Measurements from ENCODE around the gene NOTCH3.

The NOTCH3 gene

GRCh38 chr19:15200553-15201364 lies at the start of gene NOTCH3:
NOTCH3 (minus strand) TSS chr19:15200995; CDS start chr19:15200905, 90 bp downstream.
- DNase-seq (ENCODE audit: low read depth in 2 of 2) = no peak

DNA sequence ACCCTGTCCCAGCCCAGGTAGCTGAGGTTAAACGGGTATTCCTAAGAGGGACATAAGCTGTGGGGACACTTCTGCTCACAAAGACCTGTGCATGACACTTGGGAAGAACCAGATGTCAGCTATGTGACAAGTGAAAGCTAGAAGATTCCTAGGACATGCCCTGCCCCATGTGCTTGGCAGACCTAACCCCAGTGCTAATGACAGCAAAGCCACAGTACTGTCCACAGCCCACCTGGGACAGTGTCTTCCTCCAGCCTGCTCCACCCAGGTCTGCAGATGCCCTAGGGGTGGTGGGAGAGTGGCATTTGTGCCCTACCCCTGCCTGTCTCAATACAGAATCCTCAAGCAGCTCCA lies 49.8 kb upstream of the NOTCH3 start:
- no peak for DNase-seq (ENCODE audit: low read depth in 2 of 2)

- no peak for DNase-seq (ENCODE audit: low read depth in 2 of 2)
Observed at GRCh38 chr19:15249972-15250639, 49.3 kb upstream of the NOTCH3 start.

DNA sequence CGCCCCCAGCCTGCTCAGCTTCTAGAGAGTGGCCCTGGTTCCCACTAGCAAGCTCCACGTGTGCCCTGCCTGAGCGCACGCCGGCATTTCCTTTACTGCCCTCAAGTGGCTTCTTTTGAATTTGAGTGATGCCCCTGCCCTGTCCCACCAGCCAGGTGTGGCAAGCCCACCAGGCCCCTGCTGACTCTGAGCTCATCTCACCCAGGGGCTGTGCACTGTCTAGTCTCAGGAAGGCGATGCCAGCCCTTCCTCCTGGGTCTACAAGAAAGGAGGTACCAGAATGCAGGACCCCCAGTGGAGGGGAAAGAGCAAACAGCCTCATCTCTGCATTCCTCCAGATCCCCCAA lies 48.7 kb upstream of the NOTCH3 start:
- DNase-seq (ENCODE audit: low read depth in 2 of 2) = no peak

GRCh38 chr19:15248648-15249527 lies 48.1 kb upstream of the NOTCH3 start:
- DNase-seq (ENCODE audit: low read depth in 2 of 2) = no peak

DNA sequence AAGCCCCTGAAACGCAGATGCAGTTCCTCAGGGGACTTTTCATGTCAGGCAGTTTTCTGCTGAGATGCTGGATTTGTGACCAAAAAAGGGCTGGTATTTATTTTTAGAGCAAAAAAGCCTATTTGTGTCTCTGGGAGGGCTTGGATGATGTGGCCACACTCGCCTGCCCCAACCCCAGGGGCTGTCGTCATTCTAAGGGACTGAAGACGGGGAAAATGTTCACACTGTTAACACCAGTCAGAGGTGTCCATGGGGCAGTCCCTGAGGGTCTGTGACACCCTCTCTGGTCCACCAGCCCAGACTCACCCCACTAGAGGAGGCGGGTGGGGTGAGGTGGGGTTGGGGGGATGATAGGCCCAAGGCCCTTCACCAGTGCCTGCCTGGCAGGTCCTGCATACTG lies 47.3 kb upstream of the NOTCH3 start:
- DNase-seq (ENCODE audit: low read depth in 2 of 2) = no peak

DNA sequence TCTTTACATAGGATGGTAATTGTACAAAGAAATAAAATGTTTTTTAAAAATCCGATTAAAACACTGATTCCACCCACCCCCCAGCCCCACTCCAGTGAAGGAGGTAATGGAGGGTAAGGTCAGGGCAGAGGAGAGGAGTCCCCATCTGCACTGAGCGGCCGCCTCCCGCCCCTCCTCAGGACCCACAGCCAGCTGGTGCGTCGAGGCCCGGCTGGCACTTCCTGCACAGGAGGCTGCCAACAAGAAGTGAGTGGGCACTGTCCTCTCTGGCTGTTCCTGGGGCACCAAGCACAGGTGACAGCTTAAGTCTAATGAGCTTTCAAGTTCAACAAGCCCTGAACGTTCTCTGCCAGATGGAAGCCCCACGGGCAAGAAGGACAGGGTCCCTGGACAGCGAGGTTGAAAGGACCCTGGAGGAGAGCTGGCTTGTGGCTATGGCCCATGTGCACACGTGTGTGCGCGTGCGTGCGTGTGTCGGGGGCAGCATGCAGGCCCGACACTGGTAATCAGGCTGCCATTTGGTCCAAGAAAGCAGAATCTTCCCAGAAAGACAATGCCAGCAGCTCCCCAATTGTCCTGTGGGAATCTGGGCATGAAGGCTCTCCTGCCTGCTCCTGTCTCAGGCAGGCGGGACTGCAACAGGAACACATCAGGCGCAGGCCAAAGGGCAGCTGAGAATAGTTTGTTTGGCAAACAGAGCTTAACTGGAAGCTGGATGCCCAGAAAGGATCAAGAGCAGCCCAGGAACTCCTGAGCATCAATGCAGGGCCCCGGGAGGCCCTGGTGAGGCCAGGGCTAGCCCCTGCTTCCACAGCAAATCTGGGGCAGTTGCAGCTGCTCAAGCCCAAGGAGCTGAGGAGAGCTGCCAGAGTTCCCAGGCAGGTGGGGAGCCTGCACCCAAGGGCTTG lies 46.6 kb upstream of the NOTCH3 start:
- DNase-seq (ENCODE audit: low read depth in 2 of 2) = no peak

DNA sequence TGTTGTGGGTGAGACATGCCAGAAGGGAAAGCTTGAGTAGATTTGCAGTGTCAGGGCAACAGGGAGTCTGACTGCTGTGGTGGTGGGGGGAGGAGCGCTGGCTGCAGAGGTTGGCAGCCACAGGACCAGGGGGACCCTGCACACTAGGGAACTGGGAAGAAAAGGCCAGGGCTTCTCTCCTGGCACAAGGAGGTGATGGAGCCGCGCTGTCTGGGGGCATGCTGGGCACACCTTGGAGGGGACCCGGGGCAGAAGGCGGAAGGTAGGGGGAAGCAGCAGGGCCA lies 45.3 kb upstream of the NOTCH3 start:
- no peak for DNase-seq (ENCODE audit: low read depth in 2 of 2)

GRCh38 chr19:15245370-15246197 lies 44.8 kb upstream of the NOTCH3 start:
- DNase-seq (ENCODE audit: low read depth in 2 of 2) = no peak

GRCh38 chr19:15244808-15245207 lies 44.0 kb upstream of the NOTCH3 start:
- no peak for DNase-seq (ENCODE audit: low read depth in 2 of 2)

GRCh38 chr19:15244106-15244803 lies 43.5 kb upstream of the NOTCH3 start:
- DNase-seq (ENCODE audit: low read depth in 2 of 2) = no peak

DNA sequence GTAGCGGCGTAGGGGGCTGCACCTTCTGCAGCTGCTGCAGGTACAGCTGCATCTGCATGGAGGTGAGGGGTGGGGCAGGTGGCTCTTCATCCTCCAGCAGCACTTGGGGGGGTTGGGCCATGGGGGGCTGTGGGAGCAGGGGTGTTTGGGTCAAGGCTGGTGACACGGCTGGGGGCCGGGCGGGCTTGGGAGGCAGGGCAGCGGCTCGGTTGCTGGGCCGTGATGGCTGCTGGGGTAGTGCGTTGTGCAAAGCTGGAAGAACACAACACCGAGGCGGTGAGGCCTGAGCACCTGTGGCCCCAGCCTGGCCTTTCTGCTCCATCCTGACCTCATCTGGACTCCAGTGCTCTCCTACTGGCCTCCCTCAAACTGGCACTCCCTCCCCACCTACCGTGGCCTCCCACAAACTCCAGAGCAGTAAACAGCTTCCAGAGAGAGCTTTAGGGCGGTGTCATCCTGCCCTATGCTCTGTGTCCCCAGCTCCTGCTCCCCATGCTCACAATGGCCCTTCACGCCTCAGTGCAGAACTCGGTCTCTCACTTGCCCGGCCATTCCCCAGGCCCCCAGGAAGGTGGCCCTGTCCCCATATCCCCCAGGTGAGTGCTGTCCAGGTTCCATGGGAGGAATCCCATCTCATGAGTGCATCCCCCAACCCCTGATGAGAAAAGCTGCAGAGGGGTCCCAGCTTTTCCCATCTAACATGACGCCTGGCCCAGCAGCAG lies 42.6 kb upstream of the NOTCH3 start:
- DNase-seq (ENCODE audit: low read depth in 2 of 2) = no peak

GRCh38 chr19:15241259-15241910 lies 40.6 kb upstream of the NOTCH3 start:
- no peak for DNase-seq (ENCODE audit: low read depth in 2 of 2)

GRCh38 chr19:15240515-15240914 lies 39.7 kb upstream of the NOTCH3 start:
- no peak for DNase-seq (ENCODE audit: low read depth in 2 of 2)

GRCh38 chr19:15239337-15239949 lies 38.6 kb upstream of the NOTCH3 start:
- no peak for DNase-seq (ENCODE audit: low read depth in 2 of 2)

DNA sequence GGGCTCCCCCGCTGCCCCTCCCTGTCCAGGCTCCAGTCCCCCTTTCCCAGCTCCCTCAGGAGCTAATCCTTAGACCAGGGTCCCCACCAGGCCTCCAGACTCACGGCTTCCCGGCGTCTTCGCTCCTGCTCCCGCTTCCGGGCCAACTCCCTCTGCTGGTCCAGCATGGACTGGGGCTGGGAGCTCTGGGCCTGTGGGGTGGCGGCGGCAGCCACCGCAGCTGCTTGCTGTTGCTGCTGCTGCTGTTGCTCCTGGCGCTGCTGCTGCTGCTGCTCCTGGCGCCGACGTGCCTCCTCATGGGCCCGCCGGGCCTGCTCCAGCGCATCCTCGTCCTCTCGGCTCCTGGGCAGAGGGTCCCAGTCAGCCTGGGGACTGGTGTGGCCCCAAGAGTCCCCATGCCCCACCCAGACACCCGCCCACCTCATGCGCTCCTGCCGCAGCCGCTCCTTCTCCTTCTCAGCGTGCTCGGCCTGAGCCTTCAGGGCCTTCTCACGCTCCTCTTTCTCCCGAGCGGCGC lies 37.9 kb upstream of the NOTCH3 start:
- no peak for DNase-seq (ENCODE audit: low read depth in 2 of 2)

- no peak for DNase-seq (ENCODE audit: low read depth in 2 of 2)
Observed at GRCh38 chr19:15237759-15238638, 37.2 kb upstream of the NOTCH3 start.

All from stimulated activated CD4-positive, alpha-beta T cell treated with anti-CD3 and anti-CD28 coated beads, Interleukin-1b, Interleukin-23, amount 100 ng/mL, for 4 hours (primary cell).